K562 (cell line): ENCODE data around the gene ACAP3. TPM values are rescaled to one million over a fixed set of nuclear protein-coding genes. Genes with fewer than 3 reads are reported as not detected.

Experiments used
- ATAC-seq: fragments of 200-7000 bp; cut with Tn5 transposase; 3 replicates; pipeline ENCODE4 v1.9.1; 2020; ENCODE audit warnings: moderate library complexity
- BruUV-seq: library from RNA; stranded (reverse); fragments of 400-500 nt; replicated peaks from 2 replicates; lab custom pipeline; 2021; lab: Mats Ljungman, UMichigan
- CTCF ChIA-PET: fragments of 300-600 bp; formaldehyde crosslinking; extraction: SDS; loops from one replicate; lab custom pipeline; 2021; ENCODE audit warnings: low intra/inter-chr PET ratio; lab: Yijun Ruan, JAX
- POLR2A ChIA-PET: fragments of 300-600, 350-650 bp; sonication (Branson Sonifier 250); formaldehyde crosslinking; extraction: SDS; loops from one replicate; lab custom pipeline; 2021; ENCODE audit warnings: antibody characterized with exemption, inconsistent platforms; lab: Yijun Ruan, JAX
- DNase-seq, 4 experiments: peaks; one replicate each; pipeline versions ENCODE4 v3.0.0 to v3.0.0-alpha.2; 2011 to 2018; ENCODE audit warnings: low spot score in 3 of 4, mixed read lengths in 3 of 4; ENCODE audit errors: extremely low read depth in 1 of 4
- FAIRE-seq: peaks from 2 replicates; lab custom pipeline; 2011; peaks lifted over from hg19 to GRCh38; lab: Jason Lieb, UNC
- H2AFZ ChIP-seq: 2 replicates; pipeline ENCODE4 v1.6.0; 2011; ENCODE audit warnings: low read depth, low read length, control low read depth, inconsistent platforms
- H3K27ac ChIP-seq: fragments of 200-600 bp; 3 replicates; pipeline ENCODE4 v1.8.0; 2011; ENCODE audit warnings: low read depth, mild to moderate bottlenecking, control low read depth, inconsistent platforms, low read length, moderate library complexity, mixed read lengths; ENCODE audit errors: extremely low read depth
- H3K27me3 ChIP-seq, 2 experiments: fragments of 300-600 bp in 1 of 2; 2 replicates in 1 of 2; 3 replicates in 1 of 2; pipeline versions ENCODE4 v1.6.0 to v1.8.0; 2011; ENCODE audit warnings: inconsistent platforms in 2 of 2, low read length in 2 of 2, mild to moderate bottlenecking in 1 of 2, mixed read lengths in 1 of 2, moderate library complexity in 1 of 2; ENCODE audit not compliant: control insufficient read depth in 2 of 2, insufficient read depth in 2 of 2
- H3K36me3 ChIP-seq: fragments of 300-600 bp; 3 replicates; pipeline ENCODE4 v1.8.0; 2011; ENCODE audit warnings: mild to moderate bottlenecking, low read length, inconsistent platforms; ENCODE audit not compliant: control insufficient read depth, insufficient read depth
- H3K4me1 ChIP-seq, 2 experiments: fragments of 200-600 bp in 1 of 2; replicated peaks in 1 of 2; 2 replicates in 1 of 2; 3 replicates in 1 of 2; pipeline versions ENCODE4 v1.5.1 to v1.8.0; 2011; ENCODE audit warnings: inconsistent platforms in 2 of 2, low read length in 2 of 2, mild to moderate bottlenecking in 1 of 2, mixed read lengths in 1 of 2, moderate library complexity in 1 of 2; ENCODE audit not compliant: control insufficient read depth in 2 of 2, insufficient read depth in 2 of 2
- H3K4me2 ChIP-seq: 2 replicates; pipeline ENCODE4 v1.6.1; 2011; ENCODE audit warnings: low read length, control low read depth, inconsistent platforms, mixed read lengths; ENCODE audit not compliant: insufficient read depth
- H3K4me3 ChIP-seq: fragments of 200-600 bp; sonication (generic), shearing (Covaris generic); 2 replicates; pipeline ENCODE4 v1.5.1; 2016; ENCODE audit warnings: control low read depth, inconsistent platforms
- H3K79me2 ChIP-seq: fragments of 200-600 bp; 3 replicates; pipeline ENCODE4 v1.8.0; 2011; ENCODE audit warnings: low read length, inconsistent platforms; ENCODE audit not compliant: control insufficient read depth, insufficient read depth
- H3K9ac ChIP-seq, 2 experiments: 2 replicates each; pipeline versions ENCODE4 v1.6.0 to v1.6.1; 2011; ENCODE audit warnings: low read depth in 2 of 2, low read length in 2 of 2, control low read depth in 1 of 2, inconsistent platforms in 1 of 2, mild to moderate bottlenecking in 1 of 2, mixed read lengths in 1 of 2; ENCODE audit not compliant: insufficient read depth in 1 of 2
- H3K9me1 ChIP-seq: one replicate; pipeline ENCODE4 v1.6.0; 2011; ENCODE audit warnings: inconsistent platforms, mild to moderate bottlenecking, low read length, moderate library complexity; ENCODE audit not compliant: control insufficient read depth, insufficient read depth
- H3K9me3 ChIP-seq: replicated peaks from 2 replicates; pipeline ENCODE4 v1.5.1; 2011; ENCODE audit warnings: low read depth, low read length, inconsistent platforms; ENCODE audit not compliant: control insufficient read depth, insufficient read depth
- H4K20me1 ChIP-seq: replicated peaks from 2 replicates; pipeline ENCODE4 v1.6.1; 2011; ENCODE audit warnings: low read length, inconsistent platforms, mixed read lengths; ENCODE audit not compliant: control insufficient read depth, insufficient read depth
- ADNP ChIP-seq: fragments of 200-800 bp; sonication (Bioruptor generic); IDR thresholded peaks from 2 replicates; pipeline ENCODE4 v1.6.1; 2016; ENCODE audit warnings: missing genetic modification characterization, missing compliant biosample characterization
- CBX2 ChIP-seq: fragments of 200-600 bp; sonication (generic); IDR thresholded peaks from one replicate; pipeline ENCODE4 v1.6.1; 2012; ENCODE audit warnings: mild to moderate bottlenecking, low read length, inconsistent platforms; ENCODE audit not compliant: insufficient read depth, poor library complexity, severe bottlenecking
- MAX ChIP-seq: sonication (generic); formaldehyde crosslinking; IDR thresholded peaks from 2 replicates; pipeline ENCODE4 v1.9.0; 2022; ENCODE audit warnings: mild to moderate bottlenecking, missing genetic modification reagents
- MTA3 ChIP-seq: fragments of 450-650 bp; formaldehyde crosslinking; IDR thresholded peaks from 2 replicates; pipeline ENCODE4 v1.6.1; 2017; ENCODE audit warnings: mild to moderate bottlenecking, borderline replicate concordance
- POLR2G ChIP-seq: fragments of 200-400 bp; formaldehyde crosslinking; IDR thresholded peaks from 2 replicates; pipeline ENCODE4 v1.6.1; 2017; ENCODE audit warnings: low read depth, mild to moderate bottlenecking, antibody characterized with exemption, low read length, moderate library complexity
- PRMT5 ChIP-seq: sonication (generic); formaldehyde crosslinking; IDR thresholded peaks from 2 replicates; pipeline ENCODE4 v1.5.0; 2020; ENCODE audit warnings: missing genetic modification reagents
- RBFOX2 ChIP-seq: fragments of 200-400 bp; formaldehyde crosslinking; IDR thresholded peaks from 2 replicates; pipeline ENCODE4 v1.6.1; 2017; ENCODE audit warnings: low read depth, mild to moderate bottlenecking, low read length, moderate library complexity
- SIRT6 ChIP-seq: IDR thresholded peaks from one replicate; pipeline ENCODE4 v1.6.1; 2012; ENCODE audit warnings: low read depth, mild to moderate bottlenecking, control low read depth, inconsistent platforms, low read length, moderate library complexity
- TSC22D4 ChIP-seq: fragments of 450-650 bp; IDR thresholded peaks from 2 replicates; pipeline ENCODE4 v1.6.1; 2016; ENCODE audit warnings: missing genetic modification characterization, missing biosample characterization, control low read depth
- ZBTB2 ChIP-seq: fragments of 450-650 bp; IDR thresholded peaks from 2 replicates; pipeline ENCODE4 v1.6.1; 2016; ENCODE audit warnings: antibody characterized with exemption
- ZNF184 ChIP-seq: sonication (generic); formaldehyde crosslinking; IDR thresholded peaks from 2 replicates; pipeline ENCODE4 v1.5.0; 2020; ENCODE audit warnings: missing genetic modification reagents
- WGBS: fragments of 100-300 bp; shearing (Covaris generic); methylation state at CpG from one replicate; pipeline ENCODE4 v1.1.6; 2016; ENCODE audit warnings: low coverage, mixed read lengths; ENCODE audit not compliant: insufficient coverage; ENCODE audit errors: missing lambda C conversion rate; 5-methylcytosine and 5-hydroxymethylcytosine counted together
- in situ Hi-C: fragments of 300-500 bp; cut with MboI; formaldehyde crosslinking; loops from 4 replicates; pipeline ENCODE4 v1.15.0; 2018; ENCODE audit warnings: inconsistent platforms, mixed read lengths
- intact Hi-C: fragments of 100-400 bp; cut with micrococcal nuclease; formaldehyde crosslinking; loops from 2 replicates; pipeline ENCODE4 v1.14.2; 2022
- polyA plus RNA-seq, 8 experiments: library from polyadenylated mRNA; depleted of rRNA in 4 of 8; stranded (reverse) in 5 of 8; unstranded in 3 of 8; fragments of >200 nt; fragmentation: Nextera tagmentation in 2 of 8; fragmentation: Illumina TruSeq in 1 of 8; extraction: Ambion mirVana in 2 of 8; extraction: Trizol in 1 of 8; gene quantifications; 2 replicates each; pipeline versions ENCODE4 v1.2.1 to v1.2.3, GENCODE V29; 2011 to 2014; ENCODE audit warnings: inconsistent platforms in 1 of 8, missing spikeins in 1 of 8
- total RNA-seq, 7 experiments: library from RNA; depleted of rRNA in 6 of 7; stranded (reverse); fragments of >200 nt in 6 of 7; fragmentation: Illumina TruSeq in 2 of 7; extraction: Trizol in 2 of 7; gene quantifications; 2 replicates each; pipeline versions ENCODE4 v1.2.1 to v1.2.3, GENCODE V29; 2011 to 2021; ENCODE audit warnings: low replicate concordance in 1 of 7

ACAP3 gene
- total and polyA plus RNA-seq, 9 of the 15 experiments (the other 6 are each of a cell fraction or from before 2014, with no cell fraction given): 0.01 to 49.0 (median 12.0) TPM

GRCh38 chr1:1298861-1299685 is 8.7 kb downstream of the ACAP3 start:
- Histone ChIP-seq H3K27me3 (no peaks in the 10 kb centered on the region), H3K9me1 (peaks cover 16% of the 10 kb centered on the region), H3K27ac (no peak overlapping the region), H3K36me3 (peaks cover 15% of the 10 kb centered on the region; the same call in 1 of the 3 replicates), H3K4me1 (peaks cover 4 to 76% of the 10 kb centered on the region in 2 experiments; a peak in 2 of 5 replicates), H4K20me1 (peaks cover 14% of the 10 kb centered on the region; the same call in 1 of the 2 replicates), H3K9ac (peak overlapping the region in 1 of 2 experiments; percentile 66; a peak in 1 of 4 replicates), H3K4me2 (no peak overlapping the region), H3K9me3 (no peaks in the 10 kb centered on the region), H2AFZ (no peak overlapping the region), H3K79me2 (peaks cover under 1% of the 10 kb centered on the region; the same call in 1 of the 3 replicates), H3K4me3 (no peak overlapping the region)
- DNase-seq (peak in 2 of 4 experiments; percentile 41 to 54), ATAC-seq (peak; percentile 62), FAIRE-seq (no peak)
- ChIA-PET POLR2A (interaction anchor here (0.5 kb wide), 1 partner anchor 267 kb away, joined by 3 read pairs; no protein-coding TSS in a partner anchor), CTCF (interaction anchor here (0.5 kb wide), 1 partner anchor 557 kb away, joined by 3 read pairs; no protein-coding TSS in a partner anchor)
- 64% methylated on average over 27 of the region's 30 CpGs for WGBS
- intact Hi-C loops: loop anchor here (10.0 kb wide), 1 partner anchor 314 kb away; the partner anchor contains the start of gene PERM1
- no TSS peak for BruUV-seq
- in situ Hi-C loops: no loop called here
- TF ChIP-seq CBX2 (no peak), ZNF184 (CRISPR knock-in tag) (no peak), SIRT6 (no peak), MTA3 (no peak), RBFOX2 (0 out of 2 replicates have a peak, but pooled peaks have one; percentile 12), PRMT5 (0 out of 2 replicates have a peak, but pooled peaks have one; percentile 71), TSC22D4 (tag) (no peak), POLR2G (peak; percentile 69), MAX (peak; percentile 26; the same call in 1 of the 2 replicates), ADNP (tag) (no peak), ZBTB2 (no peak)
